ENCODE measurements around the gene SMAD7. TPM values are rescaled to one million over a fixed set of nuclear protein-coding genes. Genes with fewer than 3 reads are reported as not detected.
A peak's percentile ranks its signal among the peaks of the same experiment; 100 is the strongest.

Gene SMAD7
- total RNA-seq, 4 donors from 2014 or later, result 40.1 to 69.3 (median 59.2) TPM

GRCh38 chr18:48945953-48946217 is 4.9 kb downstream of the SMAD7 start:
- no peaks in the 10 kb centered on the region for H3K27me3 ChIP-seq
- DNase-seq, result no peak
- peaks cover 60 to 72% of the 10 kb centered on the region in 2 donors for H3K4me1 ChIP-seq
- H3K36me3 ChIP-seq, result peaks cover 5 to 10% of the 10 kb centered on the region in 2 donors
- TF ChIP-seq CTCF (IDR thresholded peaks at IDR 0.05), result no peak
- no peak for TF ChIP-seq POLR2A (IDR thresholded peaks at IDR 0.05)
- H3K4me3 ChIP-seq (replicated peaks in 1 of 3), result peak overlapping the region in 1 of 3 donors; percentile 4
- H3K9me3 ChIP-seq, result no peaks in the 10 kb centered on the region
- intact Hi-C loops (cut with DNase I), result loop anchor here (5.0 kb wide), 1 partner anchor 169 kb away; no protein-coding TSS in a partner anchor
- H3K27ac ChIP-seq, result peak overlapping the region; percentile 93 to 98 (median 95)

GRCh38 chr18:48944634-48945033 is 6.1 kb downstream of the SMAD7 start:
- Histone ChIP-seq H3K4me1 (peaks cover 72 to 84% of the 10 kb centered on the region in 2 donors), H3K27ac (peak overlapping the region; percentile 57 to 95 (median 79)), H3K27me3 (no peaks in the 10 kb centered on the region), H3K9me3 (no peaks in the 10 kb centered on the region), H3K4me3 (replicated peaks in 1 of 3) (peak overlapping the region in 1 of 3 donors; percentile 6), H3K36me3 (peaks cover 5 to 10% of the 10 kb centered on the region in 2 donors)
- DNase-seq, result peak; percentile 44 to 49
- intact Hi-C loops (cut with DNase I), result loop anchor here (5.0 kb wide), 1 partner anchor 167 kb away; no protein-coding TSS in a partner anchor
- WGBS, 2 donors, result 39 to 51% methylated on average over 5 to 7 of the region's 7 CpGs
- no peak for TF ChIP-seq POLR2A (IDR thresholded peaks at IDR 0.05)
- TF ChIP-seq CTCF (IDR thresholded peaks at IDR 0.05), result no peak

- H3K4me3 ChIP-seq (replicated peaks in 1 of 3), result peak overlapping the region in 1 of 3 donors; percentile 6
- H3K9me3 ChIP-seq, result no peaks in the 10 kb centered on the region
- peaks cover 80 to 91% of the 10 kb centered on the region in 2 donors for H3K4me1 ChIP-seq
- intact Hi-C loops (cut with DNase I), result no loop called here
- TF ChIP-seq CTCF (IDR thresholded peaks at IDR 0.05) (no peak), POLR2A (IDR thresholded peaks at IDR 0.05) (no peak)
- DNase-seq, result no peak
- WGBS, 2 donors, result 58 to 80% methylated on average over 7 to 8 of the region's 8 CpGs
- peak overlapping the region; percentile 57 to 95 (median 79) for H3K27ac ChIP-seq
- H3K36me3 ChIP-seq, result peaks cover 5 to 10% of the 10 kb centered on the region in 2 donors
- H3K27me3 ChIP-seq, result no peaks in the 10 kb centered on the region
Measured at GRCh38 chr18:48943736-48944527, 6.8 kb downstream of the SMAD7 start.

- H3K27ac ChIP-seq, result peak overlapping the region; percentile 0 to 95 (median 79)
- H3K36me3 ChIP-seq, result peaks cover 5 to 10% of the 10 kb centered on the region in 2 donors
- H3K27me3 ChIP-seq, result no peaks in the 10 kb centered on the region
- no peak overlapping the region for H3K4me3 ChIP-seq (replicated peaks in 1 of 3)
- WGBS, 2 donors, result 57 to 66% methylated on average over 7 of the region's 7 CpGs
- intact Hi-C loops (cut with DNase I), result no loop called here
- peaks cover 85 to 97% of the 10 kb centered on the region in 2 donors for H3K4me1 ChIP-seq
- TF ChIP-seq POLR2A (IDR thresholded peaks at IDR 0.05) (no peak), CTCF (IDR thresholded peaks at IDR 0.05) (no peak)
- no peaks in the 10 kb centered on the region for H3K9me3 ChIP-seq
- DNase-seq, result peak in 1 of 2 donors; percentile 34
Measured at GRCh38 chr18:48943333-48943732, 7.4 kb downstream of the SMAD7 start.

GRCh38 chr18:48942554-48943261 is 8.1 kb downstream of the SMAD7 start:
- intact Hi-C loops (cut with DNase I), result no loop called here
- WGBS, 2 donors, result 76 to 81% methylated on average over 12 of the region's 12 CpGs
- TF ChIP-seq POLR2A (IDR thresholded peaks at IDR 0.05) (no peak), CTCF (IDR thresholded peaks at IDR 0.05) (no peak)

More at GRCh38 chr18:48942554-48943261, 8.1 kb downstream of the SMAD7 start:
- H3K9me3 ChIP-seq, result no peaks in the 10 kb centered on the region
- no peaks in the 10 kb centered on the region for H3K27me3 ChIP-seq
- H3K36me3 ChIP-seq, result peaks cover 5 to 10% of the 10 kb centered on the region in 2 donors
- peaks cover 92 to 99% of the 10 kb centered on the region in 2 donors for H3K4me1 ChIP-seq
- no peak overlapping the region for H3K4me3 ChIP-seq (replicated peaks in 1 of 3)
- no peak for DNase-seq
- H3K27ac ChIP-seq, result peak overlapping the region; percentile 0 to 95 (median 79)

Data from thyroid gland (tissue), 4 donors.